Neural progenitor cell (in vitro differentiated cells): ENCODE measurements around the gene MAP7. TPM values are rescaled to one million over a fixed set of nuclear protein-coding genes. Genes with fewer than 3 reads are reported as not detected.

Experiments
- DNase-seq: peaks from one replicate; pipeline ENCODE4 v3.0.0-alpha.2; 2016; ENCODE audit warnings: low spot score
- H2AFZ ChIP-seq: fragments of 200-600 bp; sonication (generic); replicated peaks from 2 replicates; pipeline ENCODE4 v1.6.1; 2016; ENCODE audit warnings: antibody characterized with exemption
- H3F3A ChIP-seq: fragments of 200-600 bp; sonication (generic); 2 replicates; pipeline ENCODE4 v1.6.1; 2016; ENCODE audit warnings: antibody characterized with exemption, low read depth
- H3K27ac ChIP-seq: fragments of 200-600 bp; sonication (generic); 2 replicates; pipeline ENCODE4 v1.5.1; 2016; ENCODE audit warnings: mild to moderate bottlenecking
- H3K27me3 ChIP-seq: fragments of 200-600 bp; sonication (generic); 2 replicates; pipeline ENCODE4 v1.6.1; 2016; ENCODE audit warnings: mild to moderate bottlenecking, moderate library complexity
- H3K36me3 ChIP-seq: fragments of 200-600 bp; sonication (generic); 2 replicates; pipeline ENCODE4 v1.5.1; 2016
- H3K4me1 ChIP-seq: fragments of 200-600 bp; sonication (generic); 2 replicates; pipeline ENCODE4 v1.6.1; 2016; ENCODE audit warnings: mixed run types
- H3K4me2 ChIP-seq: fragments of 200-600 bp; sonication (generic); 2 replicates; pipeline ENCODE4 v1.6.1; 2016
- H3K4me3 ChIP-seq: fragments of 200-600 bp; sonication (generic); 2 replicates; pipeline ENCODE4 v1.5.1; 2016
- H3K79me2 ChIP-seq: fragments of 200-600 bp; sonication (generic); 2 replicates; pipeline ENCODE4 v1.6.1; 2016; ENCODE audit warnings: low read depth
- H3K9ac ChIP-seq: fragments of 200-600 bp; sonication (generic); 2 replicates; pipeline ENCODE4 v1.6.1; 2016
- H3K9me3 ChIP-seq: fragments of 200-600 bp; sonication (generic); 2 replicates; pipeline ENCODE4 v1.5.1; 2016; ENCODE audit warnings: low read depth
- H4K20me1 ChIP-seq: fragments of 200-600 bp; sonication (generic); 2 replicates; pipeline ENCODE4 v1.6.1; 2016; ENCODE audit warnings: low read depth
- H3K27ac Mint-ChIP-seq: 3 replicates; pipeline ENCODE4 v1.8.0; 2021; ENCODE audit warnings: mixed read lengths
- H3K27me3 Mint-ChIP-seq: 2 replicates; pipeline ENCODE4 v1.8.0; 2022; ENCODE audit warnings: low read depth, mild to moderate bottlenecking, inconsistent platforms, moderate library complexity, mixed read lengths; ENCODE audit not compliant: insufficient read depth
- H3K36me3 Mint-ChIP-seq: 3 replicates; pipeline ENCODE4 v1.8.0; 2021; ENCODE audit warnings: mixed read lengths
- H3K4me1 Mint-ChIP-seq: 3 replicates; pipeline ENCODE4 v1.8.0; 2021; ENCODE audit warnings: mixed read lengths
- H3K4me3 Mint-ChIP-seq: 3 replicates; pipeline ENCODE4 v1.8.0; 2021; ENCODE audit warnings: mild to moderate bottlenecking, moderate library complexity, mixed read lengths
- H3K9me3 Mint-ChIP-seq: 3 replicates; pipeline ENCODE4 v1.8.0; 2020; ENCODE audit warnings: mixed read lengths
- EZH2 ChIP-seq: fragments of 200-600 bp; sonication (generic); IDR thresholded peaks from 2 replicates; pipeline ENCODE4 v1.6.1; 2017; ENCODE audit warnings: antibody characterized with exemption, mild to moderate bottlenecking, moderate library complexity
- EZH2phosphoT487 ChIP-seq: fragments of 200-600 bp; sonication (generic); IDR thresholded peaks from 2 replicates; pipeline ENCODE4 v1.6.1; 2017; ENCODE audit warnings: antibody characterized with exemption
- total RNA-seq: library from RNA; depleted of rRNA; stranded (reverse); fragments of >200 nt; gene quantifications from 2 replicates; pipeline ENCODE4 v1.2.3, GENCODE V29; 2015; ENCODE audit warnings: low replicate concordance
- TF ChIP-seq, protein P1 (sequence below): fragments of 200-600 bp; sonication (generic); IDR thresholded peaks from 2 replicates; pipeline ENCODE4 v1.5.1; 2017; ENCODE audit warnings: antibody characterized with exemption, mild to moderate bottlenecking

MAP7 gene
- total RNA-seq, 1 donor from 2014 or later, result 9.0 TPM

DNA sequence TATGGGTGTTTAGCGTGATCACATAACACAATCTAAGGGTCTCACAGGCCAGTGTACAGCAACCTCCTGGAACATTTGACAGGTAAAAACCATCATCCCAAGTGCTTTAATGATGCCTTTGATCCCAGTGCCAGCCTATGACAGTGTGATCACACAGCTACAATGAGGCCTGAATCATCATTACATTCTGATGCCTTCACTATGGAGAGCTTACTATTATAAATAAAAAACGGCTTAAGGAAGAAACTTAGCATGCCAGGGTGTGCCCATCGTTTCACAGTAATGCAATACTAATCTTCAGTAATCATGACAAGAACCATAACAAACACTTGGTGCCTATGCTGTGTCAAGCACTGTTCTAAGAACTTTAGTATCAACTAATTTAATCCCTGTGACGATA is 11.4 kb downstream of the MAP7 start:
- Mint-ChIP-seq H3K27me3 (peaks cover 6% of the 10 kb centered on the region), H3K9me3 (peaks cover 2% of the 10 kb centered on the region), H3K4me1 (peaks cover 44% of the 10 kb centered on the region), H3K36me3 (no peaks in the 10 kb centered on the region), H3K27ac (no peak overlapping the region), H3K4me3 (no peak overlapping the region)
- no peaks in the 10 kb centered on the region for H3K9me3 ChIP-seq
- no peaks in the 10 kb centered on the region for H3K36me3 ChIP-seq
- no peak for DNase-seq
- peaks cover 8% of the 10 kb centered on the region for H3F3A ChIP-seq
- TF ChIP-seq EZH2phosphoT487 (no peak), EZH2 (no peak)
- TF ChIP-seq, protein P1, sequence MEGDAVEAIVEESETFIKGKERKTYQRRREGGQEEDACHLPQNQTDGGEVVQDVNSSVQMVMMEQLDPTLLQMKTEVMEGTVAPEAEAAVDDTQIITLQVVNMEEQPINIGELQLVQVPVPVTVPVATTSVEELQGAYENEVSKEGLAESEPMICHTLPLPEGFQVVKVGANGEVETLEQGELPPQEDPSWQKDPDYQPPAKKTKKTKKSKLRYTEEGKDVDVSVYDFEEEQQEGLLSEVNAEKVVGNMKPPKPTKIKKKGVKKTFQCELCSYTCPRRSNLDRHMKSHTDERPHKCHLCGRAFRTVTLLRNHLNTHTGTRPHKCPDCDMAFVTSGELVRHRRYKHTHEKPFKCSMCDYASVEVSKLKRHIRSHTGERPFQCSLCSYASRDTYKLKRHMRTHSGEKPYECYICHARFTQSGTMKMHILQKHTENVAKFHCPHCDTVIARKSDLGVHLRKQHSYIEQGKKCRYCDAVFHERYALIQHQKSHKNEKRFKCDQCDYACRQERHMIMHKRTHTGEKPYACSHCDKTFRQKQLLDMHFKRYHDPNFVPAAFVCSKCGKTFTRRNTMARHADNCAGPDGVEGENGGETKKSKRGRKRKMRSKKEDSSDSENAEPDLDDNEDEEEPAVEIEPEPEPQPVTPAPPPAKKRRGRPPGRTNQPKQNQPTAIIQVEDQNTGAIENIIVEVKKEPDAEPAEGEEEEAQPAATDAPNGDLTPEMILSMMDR, result no peak
- H3K27me3 ChIP-seq, result no peaks in the 10 kb centered on the region
- H3K79me2 ChIP-seq, result peaks cover 10% of the 10 kb centered on the region
- H3K9ac ChIP-seq, result no peak overlapping the region
- H2AFZ ChIP-seq, result no peak overlapping the region
- no peak overlapping the region for H3K4me2 ChIP-seq
- no peak overlapping the region for H3K4me3 ChIP-seq
- H3K27ac ChIP-seq, result no peak overlapping the region
- H3K4me1 ChIP-seq, result peaks cover 22% of the 10 kb centered on the region
- H4K20me1 ChIP-seq, result peaks cover 8% of the 10 kb centered on the region

DNA sequence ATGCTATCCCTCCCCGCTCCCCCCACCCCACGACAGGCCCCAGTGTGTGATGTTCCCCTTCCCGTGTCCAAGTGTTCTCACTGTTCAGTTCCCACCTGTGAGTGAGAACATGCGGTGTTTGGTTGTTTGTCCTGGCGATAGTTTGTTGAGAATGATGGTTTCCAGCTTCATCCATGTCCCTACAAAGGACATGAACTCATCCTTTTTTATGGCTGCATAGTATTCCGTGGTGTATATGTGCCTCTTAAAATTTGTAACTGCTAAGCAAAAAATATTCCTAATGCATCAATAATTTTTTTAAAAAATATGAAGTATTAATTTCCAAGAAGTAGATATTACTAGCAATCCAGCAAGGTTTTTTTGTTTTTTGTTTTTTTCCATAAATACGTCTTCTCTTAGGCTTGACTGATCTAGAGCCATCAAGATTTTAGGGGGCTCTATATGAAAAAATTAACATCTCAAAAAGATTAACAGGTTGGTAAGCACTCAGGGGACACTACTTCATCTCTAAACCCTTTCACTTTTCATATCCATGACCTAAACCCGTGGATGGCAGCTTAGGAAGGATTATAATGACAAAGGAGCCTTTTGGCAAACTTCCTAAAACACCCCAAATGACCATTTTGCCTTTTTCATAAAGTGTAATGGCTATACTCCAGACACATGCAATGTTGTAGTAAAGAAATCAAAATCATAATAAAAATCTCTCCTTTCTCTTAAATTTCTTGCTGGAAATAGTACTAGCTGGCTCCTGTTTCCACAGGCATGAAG is 14.2 kb downstream of the MAP7 start:
- Histone ChIP-seq H2AFZ (no peak overlapping the region), H3K4me1 (peaks cover 26% of the 10 kb centered on the region), H3K36me3 (no peaks in the 10 kb centered on the region), H3F3A (peaks cover 8% of the 10 kb centered on the region), H3K9ac (no peak overlapping the region), H3K4me2 (no peak overlapping the region), H3K79me2 (peaks cover 10% of the 10 kb centered on the region), H3K4me3 (no peak overlapping the region), H3K27me3 (no peaks in the 10 kb centered on the region), H4K20me1 (peaks cover 8% of the 10 kb centered on the region), H3K9me3 (no peaks in the 10 kb centered on the region), H3K27ac (no peak overlapping the region)
- no peak for DNase-seq
- H3K27me3 Mint-ChIP-seq, result peaks cover 4% of the 10 kb centered on the region
- no peak for TF ChIP-seq EZH2
- no peak for TF ChIP-seq EZH2phosphoT487
- TF ChIP-seq, protein P1, result no peak
- H3K27ac Mint-ChIP-seq, result no peak overlapping the region
- H3K36me3 Mint-ChIP-seq, result no peaks in the 10 kb centered on the region
- no peak overlapping the region for H3K4me3 Mint-ChIP-seq
- peaks cover 2% of the 10 kb centered on the region for H3K9me3 Mint-ChIP-seq
- peaks cover 52% of the 10 kb centered on the region for H3K4me1 Mint-ChIP-seq

DNA sequence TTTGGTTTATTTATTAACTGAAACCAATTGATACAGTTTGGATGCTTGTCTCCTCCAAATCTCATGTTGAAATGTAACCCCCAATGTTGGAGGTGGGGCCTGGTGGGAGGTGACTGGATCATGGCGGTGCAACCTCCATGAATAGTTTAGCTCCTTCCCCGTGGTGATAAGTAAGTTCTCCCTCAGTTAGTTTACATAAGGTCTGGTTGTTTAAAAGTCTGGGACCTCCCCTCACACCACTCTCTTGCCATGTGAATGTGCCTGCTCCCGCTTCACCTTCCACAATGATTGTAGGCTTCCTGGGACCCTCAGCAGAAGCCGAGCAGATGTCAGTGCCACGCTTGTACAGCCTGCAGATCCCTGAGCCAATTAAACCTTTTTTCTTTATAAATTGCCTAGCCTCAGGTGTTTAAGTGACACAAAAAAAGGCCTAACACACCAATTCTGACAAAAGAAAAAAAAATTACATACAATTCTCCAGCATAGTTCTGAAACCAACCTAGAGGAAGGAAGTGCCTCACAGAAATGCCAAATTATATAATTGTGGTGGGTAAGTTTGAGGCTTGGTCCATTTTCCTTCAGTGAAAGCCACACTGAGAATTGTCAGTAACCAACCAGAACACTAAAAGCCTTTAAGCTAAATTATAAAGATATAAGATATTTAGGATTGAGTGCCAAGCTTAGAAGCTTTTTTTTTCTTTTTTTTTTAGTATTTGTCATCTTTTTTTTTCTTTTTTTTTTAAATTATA is 15.0 kb downstream of the MAP7 start:
- H2AFZ ChIP-seq, result no peak overlapping the region
- peaks cover 8% of the 10 kb centered on the region for H4K20me1 ChIP-seq
- H3K4me2 ChIP-seq, result no peak overlapping the region
- peak; percentile 14 for DNase-seq
- TF ChIP-seq EZH2phosphoT487 (no peak), EZH2 (no peak)
- TF ChIP-seq, protein P1, result no peak
- peaks cover 47% of the 10 kb centered on the region for H3K4me1 Mint-ChIP-seq
- no peak overlapping the region for H3K4me3 ChIP-seq
- peaks cover 4% of the 10 kb centered on the region for H3K27me3 Mint-ChIP-seq
- H3K9ac ChIP-seq, result no peak overlapping the region
- no peaks in the 10 kb centered on the region for H3K27me3 ChIP-seq
- peaks cover 2% of the 10 kb centered on the region for H3K9me3 Mint-ChIP-seq
- H3K36me3 Mint-ChIP-seq, result no peaks in the 10 kb centered on the region
- no peaks in the 10 kb centered on the region for H3K36me3 ChIP-seq
- H3K27ac Mint-ChIP-seq, result no peak overlapping the region
- no peak overlapping the region for H3K4me3 Mint-ChIP-seq
- no peaks in the 10 kb centered on the region for H3K9me3 ChIP-seq
- H3F3A ChIP-seq, result peaks cover 8% of the 10 kb centered on the region
- H3K4me1 ChIP-seq, result peaks cover 20% of the 10 kb centered on the region
- peaks cover 5% of the 10 kb centered on the region for H3K79me2 ChIP-seq
- no peak overlapping the region for H3K27ac ChIP-seq
